Embryonic facial prominence (tissue), 1 donor: ENCODE measurements around the gene CCSER1.
"Not testable (repeated sequence)": the region's sequence is repeated elsewhere in the genome, so short reads cannot be mapped to it uniquely, and the experiment has no call there.

ENCODE experiments used
- DNase-seq: peaks from one replicate; pipeline ENCODE4 v3.0.0-alpha.2; 2016; ENCODE audit errors: extremely low spot score

CCSER1 gene

GRCh38 chr4:90293320-90293719 lies 166.1 kb downstream of the CCSER1 start:
- DNase-seq: no peak

- no peak for DNase-seq
Observed at GRCh38 chr4:90299373-90299772, 172.2 kb downstream of the CCSER1 start.

- no peak for DNase-seq
Observed at GRCh38 chr4:90306810-90307209, 179.6 kb downstream of the CCSER1 start.

GRCh38 chr4:90317140-90317539 lies 189.9 kb downstream of the CCSER1 start:
- DNase-seq: not testable (repeated sequence)

GRCh38 chr4:90317785-90318184 lies 190.6 kb downstream of the CCSER1 start:
- DNase-seq: no peak

- DNase-seq: no peak
Observed at GRCh38 chr4:90318193-90318592, 191.0 kb downstream of the CCSER1 start.

GRCh38 chr4:90328558-90328957 lies 201.4 kb downstream of the CCSER1 start:
- DNase-seq: no peak

GRCh38 chr4:90330546-90330945 lies 203.4 kb downstream of the CCSER1 start:
- no peak for DNase-seq

GRCh38 chr4:90345549-90346215 lies 218.5 kb downstream of the CCSER1 start:
- no peak for DNase-seq

- no peak for DNase-seq
Observed at GRCh38 chr4:90349636-90350035, 222.4 kb downstream of the CCSER1 start.

GRCh38 chr4:90357117-90357710 lies 230.0 kb downstream of the CCSER1 start:
- peak; percentile 37 for DNase-seq

GRCh38 chr4:90375081-90375480 lies 247.9 kb downstream of the CCSER1 start:
- DNase-seq: no peak

- no peak for DNase-seq
Observed at GRCh38 chr4:90393215-90393614, 266.0 kb downstream of the CCSER1 start.

GRCh38 chr4:90403781-90404180 lies 276.6 kb downstream of the CCSER1 start:
- no peak for DNase-seq

GRCh38 chr4:90407897-90408296 lies 280.7 kb downstream of the CCSER1 start:
- DNase-seq: not testable (repeated sequence)

GRCh38 chr4:90412786-90413185 lies 285.6 kb downstream of the CCSER1 start:
- not testable (repeated sequence) for DNase-seq

GRCh38 chr4:90415116-90415515 lies 287.9 kb downstream of the CCSER1 start:
- no peak for DNase-seq

GRCh38 chr4:90419124-90419711 lies 292.0 kb downstream of the CCSER1 start:
- peak; percentile 57 for DNase-seq

- no peak for DNase-seq
Observed at GRCh38 chr4:90421161-90421560, 294.0 kb downstream of the CCSER1 start.

GRCh38 chr4:90425893-90426292 lies 298.7 kb downstream of the CCSER1 start:
- no peak for DNase-seq

GRCh38 chr4:90438522-90438921 lies 311.3 kb downstream of the CCSER1 start:
- DNase-seq: no peak

- DNase-seq: no peak
Observed at GRCh38 chr4:90441770-90442169, 314.6 kb downstream of the CCSER1 start.

- DNase-seq: no peak
Observed at GRCh38 chr4:90442619-90443018, 315.4 kb downstream of the CCSER1 start.
